ENCODE data around the gene TGFB1. TPM values are rescaled to one million over a fixed set of nuclear protein-coding genes. Genes with fewer than 3 reads are reported as not detected.

TGFB1 gene
- total and polyA plus RNA-seq, 7 donors: 2.8 to 10.8 (median 9.5) TPM

DNA sequence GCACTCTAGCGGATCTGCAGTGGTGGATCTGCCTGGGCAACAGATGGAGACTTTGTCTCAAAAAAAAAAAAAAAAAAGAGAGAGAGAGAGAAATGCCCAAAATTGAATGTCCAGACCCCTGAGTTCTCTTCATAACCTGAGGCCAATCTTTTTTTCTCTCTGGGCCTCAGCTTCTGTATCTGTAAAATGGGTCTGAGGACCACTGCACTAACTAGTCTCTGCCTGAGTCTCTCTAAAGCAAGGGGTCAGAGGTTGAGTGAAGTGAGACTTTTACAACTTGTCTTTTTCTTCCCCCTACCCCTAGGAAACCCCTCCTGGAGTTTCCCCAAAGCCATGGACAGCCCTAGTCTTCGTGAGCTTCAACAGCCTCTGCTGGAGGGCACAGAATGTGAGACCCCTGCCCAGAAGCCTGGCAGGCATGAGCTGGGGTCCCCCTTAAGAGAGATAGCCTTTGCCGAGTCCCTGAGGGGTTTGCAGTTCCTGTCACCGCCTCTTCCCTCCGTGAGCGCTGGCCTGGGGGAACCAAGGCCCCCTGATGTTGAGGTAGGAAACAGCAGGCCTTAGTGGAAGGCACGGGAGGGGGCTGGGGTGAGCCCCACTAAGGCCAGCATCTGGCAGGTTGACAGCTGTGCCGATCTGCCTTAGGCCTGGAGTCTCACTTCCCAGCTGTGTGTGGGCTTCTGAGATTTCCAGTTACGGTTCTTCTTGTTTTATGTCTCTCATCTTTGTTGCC is 24.4 kb upstream of the TGFB1 start:
- no peak for ATAC-seq
- peaks cover 15% of the 10 kb centered on the region for H3K4me1 ChIP-seq
- intact Hi-C loops (cut with DNase I): no loop called here
- 45 to 54% (median 48%) methylated on average over 9 of the region's 9 CpGs for WGBS, 3 donors
- TF ChIP-seq, protein P1, sequence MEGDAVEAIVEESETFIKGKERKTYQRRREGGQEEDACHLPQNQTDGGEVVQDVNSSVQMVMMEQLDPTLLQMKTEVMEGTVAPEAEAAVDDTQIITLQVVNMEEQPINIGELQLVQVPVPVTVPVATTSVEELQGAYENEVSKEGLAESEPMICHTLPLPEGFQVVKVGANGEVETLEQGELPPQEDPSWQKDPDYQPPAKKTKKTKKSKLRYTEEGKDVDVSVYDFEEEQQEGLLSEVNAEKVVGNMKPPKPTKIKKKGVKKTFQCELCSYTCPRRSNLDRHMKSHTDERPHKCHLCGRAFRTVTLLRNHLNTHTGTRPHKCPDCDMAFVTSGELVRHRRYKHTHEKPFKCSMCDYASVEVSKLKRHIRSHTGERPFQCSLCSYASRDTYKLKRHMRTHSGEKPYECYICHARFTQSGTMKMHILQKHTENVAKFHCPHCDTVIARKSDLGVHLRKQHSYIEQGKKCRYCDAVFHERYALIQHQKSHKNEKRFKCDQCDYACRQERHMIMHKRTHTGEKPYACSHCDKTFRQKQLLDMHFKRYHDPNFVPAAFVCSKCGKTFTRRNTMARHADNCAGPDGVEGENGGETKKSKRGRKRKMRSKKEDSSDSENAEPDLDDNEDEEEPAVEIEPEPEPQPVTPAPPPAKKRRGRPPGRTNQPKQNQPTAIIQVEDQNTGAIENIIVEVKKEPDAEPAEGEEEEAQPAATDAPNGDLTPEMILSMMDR (IDR thresholded peaks at IDR 0.05): no peak
- no peak overlapping the region for H3K4me3 ChIP-seq
- H3K9me3 ChIP-seq: no peaks in the 10 kb centered on the region
- H3K36me3 ChIP-seq (ENCODE audit: insufficient read depth in 1 of 2, low read depth in 1 of 2): peaks cover 0 to 6% of the 10 kb centered on the region in 2 donors
- DNase-seq: peak in 1 of 2 donors; percentile 42
- peaks cover 0 to 10% (median 2%) of the 10 kb centered on the region in 3 donors for H3K27me3 ChIP-seq (ENCODE audit: insufficient read depth in 3 of 3, low read length in 2 of 3)
- H3K27ac ChIP-seq: peak overlapping the region; percentile 23

DNA sequence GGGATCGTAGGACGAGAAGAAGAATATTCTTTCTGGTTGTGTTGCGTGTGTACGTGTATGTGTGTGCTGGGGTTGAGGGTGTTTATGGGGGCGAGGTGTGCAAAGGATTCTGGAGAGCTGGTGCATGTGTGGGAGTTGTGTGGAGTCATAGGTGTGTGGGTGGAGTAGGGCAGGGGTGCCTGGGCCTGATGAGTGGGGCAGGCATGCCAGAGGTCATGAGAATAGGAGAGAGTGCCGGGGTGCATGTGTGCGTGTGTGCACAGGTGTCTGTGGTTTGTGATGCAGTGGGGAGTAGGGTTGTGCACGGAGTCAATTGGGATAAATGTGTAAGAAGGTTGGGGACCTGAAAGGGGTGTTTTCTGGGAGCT is 23.3 kb upstream of the TGFB1 start:
- 62 to 71% (median 66%) methylated on average over 8 of the region's 8 CpGs for WGBS, 3 donors
- TF ChIP-seq, protein P1 (IDR thresholded peaks at IDR 0.05): no peak
- intact Hi-C loops (cut with DNase I): no loop called here
- no peaks in the 10 kb centered on the region for H3K9me3 ChIP-seq
- peak overlapping the region; percentile 69 for H3K4me3 ChIP-seq
- no peak for DNase-seq
- H3K27me3 ChIP-seq (ENCODE audit: insufficient read depth in 3 of 3, low read length in 2 of 3): peaks cover 0 to 10% (median 2%) of the 10 kb centered on the region in 3 donors
- H3K27ac ChIP-seq: no peak overlapping the region
- peaks cover 15% of the 10 kb centered on the region for H3K4me1 ChIP-seq
- no peaks in the 10 kb centered on the region for H3K36me3 ChIP-seq (ENCODE audit: insufficient read depth in 1 of 2, low read depth in 1 of 2)
- ATAC-seq: no peak

DNA sequence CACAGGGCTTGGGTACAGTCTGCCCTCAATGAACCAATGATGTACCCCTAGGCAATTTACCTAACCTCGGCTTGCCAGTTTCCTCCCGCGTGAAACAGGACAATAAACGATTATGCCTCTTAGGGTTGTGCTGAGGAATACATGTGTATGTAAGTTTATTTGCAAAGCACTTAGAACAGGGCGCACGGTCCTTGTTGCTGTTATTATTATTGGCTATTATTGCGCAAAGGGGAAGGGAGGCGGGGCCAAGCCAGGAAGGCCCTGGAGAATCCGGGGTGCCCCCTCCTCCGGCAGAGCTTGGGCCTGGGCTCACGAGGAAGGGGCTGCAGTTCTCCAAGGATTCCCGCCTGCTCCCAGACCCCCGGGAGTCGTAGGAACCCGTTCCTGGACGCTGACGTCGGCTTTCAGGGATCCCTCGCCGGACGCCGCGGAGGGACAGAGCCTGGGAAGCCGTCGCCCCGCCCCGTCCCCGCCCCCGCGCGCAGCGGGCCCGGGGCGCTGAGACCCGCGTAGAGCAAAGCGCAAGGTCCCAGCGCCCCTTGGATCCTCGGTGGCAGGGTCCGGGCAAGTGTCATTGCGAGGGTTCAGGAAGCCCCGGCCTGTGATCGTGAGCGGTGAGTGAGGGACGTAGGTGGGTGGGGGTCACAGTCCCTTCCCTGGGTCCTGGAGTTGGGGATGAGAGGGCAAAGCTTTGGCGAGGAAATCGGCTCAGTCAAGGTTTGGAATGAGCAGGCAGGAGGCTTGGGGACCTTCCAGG is 22.7 kb upstream of the TGFB1 start, which contains the start of gene TMEM91:
TMEM91 (plus strand) TSS at position 293 of the 757 bp plus-strand sequence. CDS start 1,777 bp downstream, outside the sequence.
- TF ChIP-seq, protein P1 (IDR thresholded peaks at IDR 0.05): no peak
- no peaks in the 10 kb centered on the region for H3K36me3 ChIP-seq (ENCODE audit: insufficient read depth in 1 of 2, low read depth in 1 of 2)
- DNase-seq (peak; percentile 52 to 65), ATAC-seq (peak in 3 of 4 donors; percentile 12 to 40 (median 19))
- WGBS, 3 donors: 3 to 4% (median 3%) methylated on average over 46 to 47 of the region's 47 CpGs
- no peaks in the 10 kb centered on the region for H3K9me3 ChIP-seq
- H3K4me3 ChIP-seq: peak within 1 kb of the TSS; percentile 69
- H3K27ac ChIP-seq: no peak within 1 kb of the TSS
- H3K4me1 ChIP-seq: peaks cover 15% of the 10 kb centered on the region
- peaks cover 0 to 10% (median 2%) of the 10 kb centered on the region in 3 donors for H3K27me3 ChIP-seq (ENCODE audit: insufficient read depth in 3 of 3, low read length in 2 of 3)
- intact Hi-C loops (cut with DNase I): no loop called here

DNA sequence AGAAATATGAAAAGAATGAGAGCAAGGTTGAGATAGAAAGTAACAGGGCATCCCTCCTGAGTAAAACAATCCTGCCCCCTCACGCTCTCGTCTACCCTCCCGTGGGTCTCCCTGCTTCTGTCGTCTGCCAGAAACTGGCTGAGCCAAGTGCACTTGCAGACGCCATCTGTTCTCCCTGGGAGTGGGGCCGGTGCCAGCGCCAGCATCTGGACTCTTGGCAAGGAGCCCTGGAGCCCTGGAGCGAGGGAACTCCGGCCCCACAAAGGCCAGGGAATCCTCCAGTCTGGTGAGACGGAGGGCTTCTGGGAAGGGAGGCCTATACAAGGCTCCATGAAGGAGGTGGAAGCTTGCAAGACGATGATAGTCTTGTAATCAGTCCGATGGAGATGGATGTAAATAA is 20.3 kb upstream of the TGFB1 start:
- intact Hi-C loops (cut with DNase I): no loop called here
- ATAC-seq (peak; percentile 60 to 72 (median 66)), DNase-seq (peak; percentile 83 to 90)
- peaks cover 0 to 10% (median 2%) of the 10 kb centered on the region in 3 donors for H3K27me3 ChIP-seq (ENCODE audit: insufficient read depth in 3 of 3, low read length in 2 of 3)
- no peak overlapping the region for H3K4me3 ChIP-seq
- H3K36me3 ChIP-seq (ENCODE audit: insufficient read depth in 1 of 2, low read depth in 1 of 2): no peaks in the 10 kb centered on the region
- H3K9me3 ChIP-seq: no peaks in the 10 kb centered on the region
- no peak overlapping the region for H3K27ac ChIP-seq
- H3K4me1 ChIP-seq: peaks cover 15% of the 10 kb centered on the region
- 4 to 8% (median 7%) methylated on average over 12 of the region's 12 CpGs for WGBS, 3 donors
- TF ChIP-seq, protein P1 (IDR thresholded peaks at IDR 0.05): no peak

Measured in psoas muscle (tissue), 8 donors.